NCI-H1930 (cell line): ENCODE data around the gene KCNIP4.

Experiments
- DNase-seq, 2 experiments: peaks; one replicate each; lab custom pipeline; 2025; lab: John Stamatoyannopoulos, UW

The KCNIP4 gene

DNA sequence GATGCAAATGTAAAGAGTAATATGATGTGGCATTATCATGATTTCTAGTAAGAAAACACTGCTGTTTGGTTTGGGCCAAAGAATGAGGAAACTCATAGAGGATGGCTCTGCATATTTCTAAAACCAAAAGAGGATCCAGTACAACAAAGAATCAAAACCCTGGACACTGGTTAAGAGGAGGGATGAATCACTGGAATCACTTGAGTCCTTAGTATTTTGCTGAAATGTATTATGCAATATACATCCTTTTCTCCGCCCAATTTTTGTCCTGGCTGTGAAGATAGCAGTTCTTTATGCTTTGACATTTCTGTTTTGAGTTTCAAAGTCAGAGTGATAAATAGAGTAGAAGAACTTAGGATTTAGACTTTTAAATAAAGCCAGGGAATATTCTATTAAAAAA lies 902.4 kb downstream of the KCNIP4 start:
- no peak for DNase-seq

DNA sequence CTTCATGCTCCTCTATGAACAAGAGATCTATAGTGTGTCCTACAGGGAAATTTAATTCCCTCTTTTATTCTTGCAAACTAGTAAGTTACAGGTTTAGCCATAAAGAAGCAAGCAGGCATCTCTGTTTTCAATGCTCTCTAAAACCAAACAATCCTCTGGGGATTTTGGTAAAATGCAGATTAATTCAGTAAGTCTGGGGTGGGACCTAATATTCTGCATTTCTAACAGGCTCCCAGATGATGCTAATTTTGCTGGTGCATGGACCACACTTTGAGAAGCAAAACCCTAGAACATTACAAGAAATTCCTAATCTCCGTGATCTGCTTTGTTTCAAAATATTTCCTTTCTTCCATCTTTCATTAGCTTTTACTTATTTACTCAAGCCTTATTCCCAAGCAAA lies 903.5 kb downstream of the KCNIP4 start:
- no peak for DNase-seq

DNA sequence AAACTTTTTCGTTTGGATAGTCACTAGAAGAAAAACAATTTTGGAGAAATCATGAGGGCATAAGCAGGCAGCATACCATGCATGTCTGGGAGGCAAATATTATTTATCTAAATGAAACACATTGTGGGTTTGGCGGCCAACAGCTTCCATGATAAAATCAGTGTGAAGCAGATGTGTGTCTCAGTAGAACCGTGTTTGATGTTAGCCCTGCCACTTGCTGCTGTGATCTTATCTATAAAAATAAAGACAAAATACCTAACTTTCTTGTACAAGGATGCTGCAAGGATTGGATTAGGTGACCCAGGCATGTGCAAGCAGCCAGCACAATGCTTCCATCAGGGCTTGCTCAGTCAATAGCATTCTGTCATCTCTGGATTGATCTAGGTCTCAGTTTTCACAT lies 906.9 kb downstream of the KCNIP4 start:
- no peak for DNase-seq

DNA sequence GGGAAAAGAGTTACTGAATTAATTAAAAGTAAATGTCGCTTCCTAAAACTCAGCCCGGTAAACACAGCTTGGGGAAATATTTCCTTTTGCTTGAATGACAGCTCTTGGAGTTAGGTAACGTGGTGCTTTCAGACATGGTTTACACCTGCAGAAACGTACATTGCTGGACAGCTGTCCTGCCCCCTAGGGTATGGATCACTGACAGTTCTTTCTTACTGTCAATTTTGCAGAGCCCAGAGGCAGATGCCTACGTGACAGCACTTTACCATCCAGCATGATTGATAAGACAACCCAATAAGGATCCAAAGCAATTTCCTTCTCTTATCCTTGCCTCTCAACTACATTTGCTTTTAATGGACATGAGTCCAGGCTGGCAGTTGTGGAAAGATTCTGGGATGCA lies 913.8 kb downstream of the KCNIP4 start:
- no peak for DNase-seq

DNA sequence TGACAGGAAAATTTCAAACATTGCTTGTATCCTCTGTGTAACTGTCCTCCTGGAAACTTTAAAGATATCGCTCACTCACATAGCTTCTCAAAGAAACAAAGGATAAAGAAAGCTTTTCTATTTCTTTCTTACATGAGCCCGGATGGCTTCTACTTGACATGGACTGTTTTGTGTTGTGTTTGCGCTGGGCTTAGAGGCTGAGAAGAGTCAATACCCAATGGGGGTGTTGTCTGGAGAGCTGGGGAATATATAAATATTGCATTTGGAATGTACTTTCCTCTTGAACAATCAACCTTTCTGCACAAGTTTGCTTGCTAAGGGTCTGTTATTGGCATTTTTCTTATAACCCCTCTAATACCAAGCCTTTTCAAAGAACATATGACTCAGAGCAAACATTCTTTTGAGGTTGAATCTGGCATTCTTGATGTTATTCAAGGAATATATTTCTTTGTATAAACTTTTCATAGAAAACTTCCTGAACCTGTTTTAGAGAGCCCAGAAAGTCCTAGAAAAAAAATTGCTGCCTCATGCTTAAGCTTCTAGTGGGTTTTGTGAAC lies 916.4 kb downstream of the KCNIP4 start:
- no peak for DNase-seq

DNA sequence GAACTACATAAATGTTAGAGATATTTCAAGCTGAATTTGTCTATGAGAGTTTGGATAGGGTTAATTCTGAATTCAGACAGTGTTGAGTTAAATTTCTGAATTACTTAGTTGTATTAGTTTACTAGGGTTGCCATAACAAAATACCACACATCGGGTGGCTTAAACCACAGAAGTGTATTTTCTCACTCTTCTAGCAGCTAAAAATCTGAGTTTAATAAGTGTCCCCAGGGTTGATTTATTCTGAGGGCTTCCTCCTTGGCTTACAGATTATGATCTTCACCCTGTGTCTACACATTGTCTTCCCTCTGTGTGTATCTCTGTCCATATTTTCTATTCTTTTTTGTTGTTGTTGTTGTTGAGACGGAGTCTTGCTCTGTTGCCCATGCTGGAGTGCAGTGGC lies 929.8 kb downstream of the KCNIP4 start:
- DNase-seq, result no peak

DNA sequence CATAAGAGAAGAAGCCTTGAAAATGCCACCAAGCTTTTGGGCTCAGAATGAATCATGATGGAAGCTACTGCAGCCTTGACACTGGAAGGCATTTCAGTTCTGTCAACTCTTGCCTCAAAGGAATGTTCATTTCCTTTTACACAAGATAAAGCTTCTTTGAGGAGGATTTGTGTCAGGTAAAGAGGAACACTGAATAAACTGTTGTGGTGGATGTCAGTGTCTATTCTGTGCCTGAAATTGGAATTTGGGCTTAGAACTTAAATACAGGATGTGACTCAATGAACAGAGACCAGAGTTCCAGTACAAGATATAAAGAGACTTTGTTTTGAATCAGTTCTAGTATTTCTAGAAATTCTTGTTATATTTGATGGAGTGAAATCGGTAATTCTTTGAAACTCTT lies 935.1 kb downstream of the KCNIP4 start:
- DNase-seq, result no peak

DNA sequence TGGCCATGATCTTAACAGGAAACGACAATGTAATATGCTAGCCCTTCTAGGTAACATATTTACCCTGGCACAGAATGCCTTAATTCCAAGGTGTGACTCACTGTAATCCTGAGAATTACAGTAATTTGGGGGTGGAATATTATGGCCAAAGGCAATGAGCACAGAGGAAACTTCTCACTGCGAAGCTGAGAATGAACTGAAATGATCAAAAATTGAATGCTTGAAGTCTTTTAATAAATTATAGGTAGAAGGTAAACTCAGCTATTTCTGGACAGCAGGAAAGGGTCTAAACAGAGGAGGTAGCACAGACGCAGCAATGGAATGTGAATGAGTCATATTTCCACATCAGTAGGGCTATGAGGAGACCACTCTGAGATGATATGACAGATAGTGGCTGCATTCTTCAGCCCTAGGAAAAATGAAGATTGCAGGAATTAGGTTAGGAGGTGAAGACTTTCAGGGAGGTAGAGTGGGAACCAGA lies 935.7 kb downstream of the KCNIP4 start:
- no peak for DNase-seq

DNA sequence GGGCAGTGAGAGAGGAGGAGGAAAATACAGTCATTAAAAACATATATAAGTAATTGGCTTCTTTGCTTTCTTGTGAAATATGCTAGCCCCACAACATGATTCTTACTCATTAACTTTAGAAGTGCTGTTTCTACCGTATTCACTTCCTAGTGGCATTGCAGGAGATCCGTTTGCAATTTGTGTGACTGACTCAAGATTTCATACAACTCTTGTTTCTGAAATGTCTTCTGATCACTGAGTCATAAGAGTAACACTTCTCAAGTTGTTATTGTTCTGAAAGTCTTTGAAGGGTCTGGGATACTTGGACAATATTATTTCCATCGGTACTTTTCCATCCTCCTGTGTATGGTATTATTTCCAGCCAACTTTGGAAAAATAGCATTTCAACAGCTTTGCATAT lies 937.5 kb downstream of the KCNIP4 start:
- DNase-seq, result no peak

DNA sequence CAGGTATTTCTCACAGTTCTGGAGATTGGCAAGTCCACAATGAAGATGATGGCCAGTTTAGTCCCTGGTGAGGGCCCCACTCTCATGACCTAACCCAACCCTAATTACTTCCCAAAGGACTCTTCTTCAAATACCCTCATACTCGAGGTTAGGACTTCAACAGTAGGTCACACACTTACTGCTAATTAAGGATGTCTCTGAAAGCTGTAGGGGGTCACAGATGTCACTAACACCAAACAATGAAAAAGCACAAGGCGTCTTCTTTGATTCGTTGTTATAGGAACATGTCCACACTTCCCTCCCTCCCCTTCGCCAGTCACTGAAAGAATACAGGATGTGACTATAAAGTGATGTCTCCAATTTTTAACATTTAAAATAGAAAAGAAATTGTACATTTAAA lies 938.6 kb downstream of the KCNIP4 start:
- no peak for DNase-seq

DNA sequence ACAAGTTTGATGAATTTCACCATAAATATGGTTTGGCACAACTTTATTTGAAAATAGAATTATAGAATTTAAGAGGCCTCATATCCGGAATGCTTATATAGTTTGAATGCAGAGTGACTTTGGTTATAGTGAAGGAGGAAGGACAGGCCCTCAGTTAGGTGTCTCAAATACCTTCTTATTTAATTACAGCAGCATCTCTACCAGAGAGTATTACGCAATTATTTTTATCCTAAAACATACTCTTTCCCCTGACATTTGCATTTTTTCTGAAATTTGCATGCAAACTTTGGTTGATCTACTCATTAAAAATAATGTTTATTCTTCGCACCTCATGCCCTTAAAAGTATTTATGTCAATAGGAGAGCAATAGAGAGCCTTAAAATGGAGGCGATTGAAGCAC lies 942.9 kb downstream of the KCNIP4 start:
- no peak for DNase-seq

DNA sequence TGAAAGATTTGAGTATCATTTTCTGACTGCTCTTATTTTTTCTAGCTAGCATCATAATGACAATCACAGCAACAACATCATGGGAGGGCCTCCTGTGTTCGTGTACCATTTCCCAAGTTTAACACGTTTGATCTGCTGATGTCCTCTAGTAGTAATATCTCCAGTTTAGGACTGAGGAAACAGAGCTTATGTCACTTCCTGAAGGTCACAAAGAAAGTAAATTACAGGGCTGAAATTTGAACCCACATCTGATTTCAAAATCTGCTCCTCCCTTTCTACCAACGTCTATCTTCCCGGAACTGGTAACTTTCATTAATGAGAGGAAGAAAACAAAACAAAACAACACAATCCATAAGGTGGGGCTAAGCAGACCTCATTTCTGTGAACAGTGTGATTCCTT lies 945.6 kb downstream of the KCNIP4 start:
- DNase-seq, result no peak

DNA sequence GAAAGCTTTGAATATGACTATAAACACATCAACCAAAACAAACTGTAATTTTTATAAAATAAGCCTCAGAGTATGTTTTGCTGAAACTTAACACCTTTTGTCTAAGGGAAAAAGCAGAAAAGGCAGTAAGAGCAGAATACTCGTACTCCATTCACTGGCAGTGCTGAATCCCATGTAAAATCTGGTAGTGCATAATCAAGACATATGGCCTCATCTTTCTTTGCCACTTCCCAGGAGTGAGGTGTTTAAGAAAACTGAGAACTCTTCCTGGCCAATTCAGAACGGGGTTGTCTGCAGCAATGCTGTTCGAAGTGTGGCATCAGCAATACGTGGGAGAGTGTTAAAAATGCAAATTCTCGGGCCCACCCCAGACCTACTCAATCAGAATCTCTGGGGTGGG lies 946.3 kb downstream of the KCNIP4 start:
- no peak for DNase-seq

DNA sequence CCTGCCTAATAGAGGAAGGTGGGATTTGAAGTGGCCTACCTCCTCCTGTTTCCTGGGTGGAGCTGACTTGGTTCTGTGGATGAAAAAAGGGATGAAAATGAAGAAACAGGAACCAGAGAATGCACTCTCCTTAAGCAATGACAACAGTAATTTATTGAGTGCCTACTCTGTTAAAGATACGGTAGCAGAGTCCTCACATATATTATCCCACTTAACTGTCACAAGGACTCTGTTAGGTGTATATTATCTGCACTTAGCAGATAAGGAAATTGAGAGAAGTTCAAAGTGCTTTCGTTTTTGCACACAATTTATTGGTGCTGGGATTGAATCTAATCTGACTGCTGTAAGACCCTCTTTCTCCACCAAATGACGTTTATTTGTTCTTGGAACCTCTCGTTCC lies 947.1 kb downstream of the KCNIP4 start:
- DNase-seq, result no peak

DNA sequence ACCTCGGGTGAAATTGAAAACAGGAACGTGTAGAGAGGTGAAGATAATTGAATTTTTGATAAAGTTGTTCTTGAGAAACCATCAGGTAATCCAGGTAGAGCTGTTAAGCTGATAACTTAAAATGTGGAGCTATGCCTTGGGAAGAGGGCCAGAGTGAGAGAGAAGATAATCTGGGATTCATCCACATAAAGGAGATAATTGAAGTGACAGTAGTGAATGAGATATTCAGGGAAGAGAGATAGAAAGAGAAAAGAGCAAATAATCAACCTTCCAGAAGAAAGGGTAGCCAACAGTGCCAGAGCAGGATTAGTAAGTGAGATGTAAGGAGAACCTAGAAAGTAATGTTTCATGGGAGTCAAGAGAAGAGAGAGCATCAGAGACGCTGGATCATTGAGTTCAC lies 950.7 kb downstream of the KCNIP4 start:
- no peak for DNase-seq

DNA sequence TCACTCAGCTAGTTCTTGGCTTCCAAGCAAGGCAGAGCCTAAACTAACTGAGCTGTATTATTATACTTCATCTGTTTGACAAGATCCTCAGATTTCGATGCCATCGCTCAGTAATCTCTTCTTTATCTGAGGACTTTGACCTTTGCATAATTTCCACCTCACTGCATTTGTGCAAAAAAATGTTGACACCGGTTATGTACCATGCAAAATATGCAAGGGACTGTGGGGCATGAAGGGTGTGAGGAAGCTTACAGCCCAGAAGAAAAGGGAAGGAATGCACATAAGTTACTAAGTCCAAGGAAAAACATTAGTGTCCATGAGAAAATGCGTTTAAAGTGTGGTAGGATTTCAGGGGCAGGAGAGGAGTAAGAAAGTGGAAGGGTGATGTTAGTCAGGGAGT lies 953.0 kb downstream of the KCNIP4 start:
- no peak for DNase-seq

DNA sequence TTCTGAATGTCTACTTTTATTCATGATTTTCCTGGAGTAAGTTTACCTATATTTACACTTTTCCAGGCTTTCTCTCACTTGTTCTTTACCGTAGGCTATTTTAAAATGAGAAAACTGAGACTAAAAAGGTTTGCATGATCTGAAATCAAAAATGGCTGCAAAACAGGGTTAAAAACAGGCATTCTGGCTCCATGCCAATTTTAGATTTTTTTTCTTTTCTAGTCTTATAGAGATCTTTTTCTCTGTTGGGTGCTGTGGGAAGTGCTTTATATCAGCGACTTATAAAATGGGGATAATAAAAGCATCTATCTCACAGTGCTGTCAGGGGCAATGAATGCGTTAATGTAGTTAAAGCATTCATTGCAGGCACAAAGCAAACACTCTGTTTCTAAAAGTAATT lies 953.6 kb downstream of the KCNIP4 start:
- no peak for DNase-seq

DNA sequence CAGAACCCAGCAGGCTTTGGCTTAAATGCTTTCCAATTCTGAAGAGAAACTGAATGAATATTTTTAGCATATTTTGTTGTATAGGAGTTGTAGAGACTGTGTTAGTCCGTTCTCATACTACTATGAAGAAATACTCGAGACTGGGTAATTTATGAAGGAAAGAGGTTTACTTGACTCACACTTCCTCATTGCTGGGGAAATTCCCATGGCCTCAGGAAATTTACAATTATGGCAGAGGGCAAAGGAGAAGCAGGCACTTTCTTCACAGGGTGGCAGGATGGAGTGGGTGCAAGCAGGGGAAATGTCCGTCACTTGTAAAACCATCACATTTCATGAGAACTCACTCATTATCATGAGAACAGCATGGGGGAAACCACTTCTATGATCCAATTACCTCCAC lies 956.6 kb downstream of the KCNIP4 start:
- no peak for DNase-seq

DNA sequence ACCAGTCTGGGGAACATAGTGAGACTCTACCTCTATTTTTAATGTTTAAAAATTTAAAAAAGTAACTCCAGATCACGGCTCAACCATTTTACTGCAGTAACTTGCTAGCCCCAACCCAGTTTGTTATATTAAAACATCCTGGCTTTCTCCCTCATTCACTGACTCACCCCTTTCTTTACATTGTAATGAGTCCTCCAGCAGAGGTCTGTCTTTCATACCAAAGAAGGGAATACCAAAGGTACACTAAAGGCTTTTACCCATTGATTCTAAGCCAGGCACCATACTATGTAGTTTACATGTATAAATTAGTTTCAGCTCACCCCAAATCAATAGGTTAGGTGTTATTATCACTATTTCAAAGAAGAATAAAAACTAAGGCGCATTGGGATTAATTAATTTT lies 961.4 kb downstream of the KCNIP4 start:
- no peak for DNase-seq

DNA sequence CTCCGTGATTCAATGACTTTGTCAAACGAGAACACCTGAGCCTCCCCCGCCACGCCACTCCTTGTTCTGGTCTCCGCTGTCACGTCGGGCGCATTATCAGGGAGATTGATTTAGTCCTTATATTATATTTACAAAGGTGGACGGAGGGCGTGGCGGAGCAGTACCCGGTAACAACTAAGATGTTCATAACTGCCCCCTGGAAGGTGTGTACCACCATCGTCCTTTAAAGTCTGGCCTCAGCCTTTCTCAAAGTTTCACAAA lies 964.1 kb downstream of the KCNIP4 start:
- no peak for DNase-seq

DNA sequence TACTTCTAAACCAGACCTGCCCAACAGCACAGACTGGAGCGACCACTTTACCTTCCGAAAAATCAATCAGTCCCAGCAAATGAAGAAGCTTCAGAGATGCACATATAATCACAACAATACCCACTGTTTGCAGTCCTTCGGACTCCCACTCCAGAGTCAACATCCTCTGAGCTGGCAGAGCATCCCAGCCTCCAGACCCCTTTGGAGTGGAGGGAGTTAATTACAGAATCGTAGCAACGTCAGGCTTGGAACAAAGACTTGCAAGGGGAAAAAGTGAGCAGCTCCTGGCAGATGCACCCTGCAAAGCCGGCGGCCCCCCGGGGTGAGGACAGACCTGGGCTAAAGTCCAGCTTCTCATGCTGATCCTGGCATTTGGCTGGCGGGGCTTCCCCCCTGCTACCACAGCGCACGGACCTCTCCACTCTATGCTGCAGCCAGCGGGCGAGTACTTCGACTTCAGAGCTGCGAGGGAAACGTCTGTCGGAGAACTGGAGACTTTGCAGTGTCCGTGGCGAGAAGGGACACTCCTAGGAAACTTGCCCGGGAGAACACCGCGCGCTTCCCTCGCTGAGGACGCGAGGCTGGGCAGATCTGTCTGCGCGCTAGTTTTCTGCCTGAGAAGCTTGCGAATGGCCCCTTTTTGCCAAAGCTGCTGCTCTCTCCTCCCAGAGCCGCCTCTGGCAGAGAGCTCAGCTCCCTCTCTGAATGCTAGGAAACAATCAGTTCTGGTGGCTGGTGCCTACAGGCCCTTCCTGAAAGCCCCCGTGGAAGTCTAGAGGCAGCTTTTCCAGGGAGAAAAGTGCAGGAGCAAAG lies 964.6 kb downstream of the KCNIP4 start:
- DNase-seq, result no peak

DNA sequence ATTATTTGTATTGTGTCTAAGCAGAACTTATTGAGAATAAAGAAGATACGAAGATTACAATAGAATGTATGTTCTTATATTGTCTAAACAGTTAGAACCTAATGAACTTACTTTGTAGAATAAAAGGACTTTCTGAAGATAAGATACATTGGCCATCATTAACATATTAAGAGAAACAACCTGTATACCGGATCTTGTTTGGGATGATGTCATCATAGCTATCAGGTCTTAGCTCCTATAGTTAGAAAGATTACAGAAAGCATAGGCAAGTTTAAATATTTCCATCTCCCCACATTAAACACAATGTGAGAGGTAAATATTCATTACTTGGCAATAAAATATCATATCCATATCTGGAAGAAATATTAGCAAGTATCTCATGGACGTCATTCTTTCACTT lies 966.0 kb downstream of the KCNIP4 start:
- DNase-seq, result no peak

DNA sequence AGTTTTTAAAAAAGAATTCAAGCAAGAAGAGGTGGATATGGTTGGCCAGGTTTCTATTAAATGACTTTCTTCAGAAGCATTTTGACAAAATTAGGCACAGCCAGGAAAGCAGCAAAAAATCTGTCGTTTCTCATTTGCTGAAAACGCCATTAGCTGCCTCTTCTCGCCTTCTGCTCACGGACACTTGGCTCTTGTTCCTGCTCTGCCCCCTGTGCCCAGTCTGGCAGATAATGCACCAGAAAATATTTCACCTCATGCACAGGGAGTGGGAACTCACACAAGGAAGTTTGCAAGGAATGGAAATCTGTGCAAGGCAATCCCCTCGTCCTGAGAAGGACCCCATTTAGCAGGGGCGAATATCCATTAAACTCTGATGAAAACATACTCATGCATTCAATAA lies 988.3 kb downstream of the KCNIP4 start:
- no peak for DNase-seq

DNA sequence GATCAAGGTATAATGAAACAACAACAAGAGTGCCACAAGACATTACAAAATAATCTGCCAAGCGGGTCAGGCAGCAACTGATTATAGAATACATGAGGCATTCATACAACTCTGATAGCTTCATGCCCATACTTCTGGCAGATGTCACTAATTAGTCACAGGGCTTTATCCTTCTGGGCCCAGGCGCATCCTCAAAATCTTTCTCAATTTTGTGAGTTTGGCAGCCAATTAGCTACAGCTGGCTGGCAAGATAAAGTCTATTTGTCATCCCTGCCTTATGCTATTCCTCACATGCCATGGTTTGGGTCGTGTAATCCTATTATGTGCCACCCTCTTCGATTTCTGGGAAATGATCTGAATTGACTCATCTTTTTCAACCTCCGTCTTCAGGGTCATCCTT lies 994.0 kb downstream of the KCNIP4 start:
- no peak for DNase-seq
